Nephron progenitor cell (in vitro differentiated cells): ENCODE results near the gene USP26.
A peak's percentile ranks its signal among the peaks of the same experiment; 100 is the strongest.
"Not testable (repeated sequence)": the region's sequence is repeated elsewhere in the genome, so short reads cannot be mapped to it uniquely, and the experiment has no call there.

Experiments
- DNase-seq: peaks from one replicate; pipeline ENCODE4 v3.0.0; 2021
- H3K27ac Mint-ChIP-seq: 2 replicates; pipeline ENCODE4 v1.8.0; 2021; ENCODE audit warnings: mild to moderate bottlenecking, moderate library complexity, mixed read lengths
- H3K27me3 Mint-ChIP-seq: 2 replicates; pipeline ENCODE4 v1.8.0; 2021; ENCODE audit warnings: mild to moderate bottlenecking, low read depth, mixed read lengths; ENCODE audit not compliant: poor library complexity
- H3K36me3 Mint-ChIP-seq: 2 replicates; pipeline ENCODE4 v1.8.0; 2021; ENCODE audit warnings: low read depth, mixed read lengths
- H3K4me1 Mint-ChIP-seq: 2 replicates; pipeline ENCODE4 v1.8.0; 2021; ENCODE audit warnings: mixed read lengths
- H3K4me3 Mint-ChIP-seq: 2 replicates; pipeline ENCODE4 v1.8.0; 2021; ENCODE audit warnings: mild to moderate bottlenecking, moderate library complexity, mixed read lengths
- H3K9me3 Mint-ChIP-seq: 2 replicates; pipeline ENCODE4 v1.8.0; 2021; ENCODE audit warnings: mild to moderate bottlenecking, moderate library complexity, mixed read lengths
- CTCF ChIP-seq: fragments of 200-600 bp; sonication (generic); IDR thresholded peaks from 2 replicates; pipeline ENCODE4 v1.5.0; 2021; ENCODE audit warnings: antibody characterized with exemption

Gene USP26

DNA sequence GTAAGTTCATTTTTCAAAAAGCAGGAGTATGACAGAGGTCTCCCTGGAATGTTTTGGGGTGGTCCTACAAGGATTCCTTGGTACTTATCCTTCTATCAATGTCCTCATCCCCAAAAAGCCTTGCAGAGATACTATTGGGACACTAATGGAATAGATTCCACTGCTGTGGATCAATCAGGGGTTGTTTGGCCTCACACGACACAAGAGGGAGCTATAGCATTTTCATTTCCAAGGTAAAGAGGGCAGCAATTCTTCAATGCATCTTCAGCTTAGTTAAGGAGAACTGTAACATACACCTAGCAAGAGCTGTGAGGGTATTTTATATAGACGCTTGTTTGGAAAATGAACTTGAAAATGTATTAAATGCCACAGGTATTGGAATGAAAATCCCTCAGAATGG is 50.9 kb downstream of the USP26 start:
- peak; percentile 40 for TF ChIP-seq CTCF
- Mint-ChIP-seq H3K27me3 (peaks cover 1% of the 10 kb centered on the region), H3K4me1 (no peaks in the 10 kb centered on the region), H3K9me3 (peaks cover 4% of the 10 kb centered on the region), H3K27ac (no peak overlapping the region), H3K36me3 (peaks cover under 1% of the 10 kb centered on the region), H3K4me3 (no peak overlapping the region)
- no peak for DNase-seq

GRCh38 chrX:133044145-133044786 is 52.6 kb downstream of the USP26 start:
- not testable (repeated sequence) for H3K4me3 Mint-ChIP-seq, H3K9me3 Mint-ChIP-seq, DNase-seq, H3K27me3 Mint-ChIP-seq, H3K27ac Mint-ChIP-seq, H3K4me1 Mint-ChIP-seq
- peaks cover 14% of the 10 kb centered on the region for H3K36me3 Mint-ChIP-seq

- no peak overlapping the region for H3K4me3 Mint-ChIP-seq
- no peak for TF ChIP-seq CTCF
Measured at GRCh38 chrX:133042260-133042659, 54.6 kb downstream of the USP26 start.

DNA sequence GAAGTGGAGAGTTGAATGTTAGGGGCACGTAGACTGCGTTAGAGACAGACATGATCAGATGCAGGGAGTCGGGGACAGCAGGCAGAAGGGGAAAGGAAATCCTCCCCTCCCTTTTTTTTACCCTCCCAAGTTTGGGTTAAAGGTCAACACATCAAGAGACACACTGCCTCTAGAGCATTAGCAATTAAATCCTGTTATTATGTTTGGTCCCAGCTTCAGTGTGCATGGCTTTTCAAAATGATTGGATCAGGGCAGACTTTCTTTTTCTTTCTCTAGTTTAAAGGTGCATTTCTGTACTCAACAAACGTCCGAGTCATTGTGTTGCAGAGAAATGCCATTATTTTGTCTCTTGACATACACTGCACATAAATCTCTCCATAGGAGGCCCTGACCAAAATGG is 63.9 kb downstream of the USP26 start:
- Mint-ChIP-seq H3K27ac (peak overlapping the region; percentile 38), H3K4me3 (no peak overlapping the region), H3K4me1 (peaks cover 35% of the 10 kb centered on the region), H3K36me3 (no peaks in the 10 kb centered on the region), H3K9me3 (no peaks in the 10 kb centered on the region), H3K27me3 (no peaks in the 10 kb centered on the region)
- no peak for TF ChIP-seq CTCF
- peak; percentile 7 for DNase-seq

More at GRCh38 chrX:133042260-133042659, 54.6 kb downstream of the USP26 start:
- H3K27ac Mint-ChIP-seq: no peak overlapping the region
- DNase-seq: no peak
- H3K9me3 Mint-ChIP-seq: peaks cover 4% of the 10 kb centered on the region
- H3K4me1 Mint-ChIP-seq: no peaks in the 10 kb centered on the region
- peaks cover 20% of the 10 kb centered on the region for H3K36me3 Mint-ChIP-seq
- peaks cover 5% of the 10 kb centered on the region for H3K27me3 Mint-ChIP-seq

GRCh38 chrX:133018229-133018628 is 78.7 kb downstream of the USP26 start:
- H3K4me3 Mint-ChIP-seq: no peak overlapping the region
- TF ChIP-seq CTCF: no peak
- peaks cover 8% of the 10 kb centered on the region for H3K27me3 Mint-ChIP-seq
- H3K9me3 Mint-ChIP-seq: peaks cover 5% of the 10 kb centered on the region
- no peak overlapping the region for H3K27ac Mint-ChIP-seq
- H3K36me3 Mint-ChIP-seq: no peaks in the 10 kb centered on the region
- no peaks in the 10 kb centered on the region for H3K4me1 Mint-ChIP-seq
- no peak for DNase-seq

DNA sequence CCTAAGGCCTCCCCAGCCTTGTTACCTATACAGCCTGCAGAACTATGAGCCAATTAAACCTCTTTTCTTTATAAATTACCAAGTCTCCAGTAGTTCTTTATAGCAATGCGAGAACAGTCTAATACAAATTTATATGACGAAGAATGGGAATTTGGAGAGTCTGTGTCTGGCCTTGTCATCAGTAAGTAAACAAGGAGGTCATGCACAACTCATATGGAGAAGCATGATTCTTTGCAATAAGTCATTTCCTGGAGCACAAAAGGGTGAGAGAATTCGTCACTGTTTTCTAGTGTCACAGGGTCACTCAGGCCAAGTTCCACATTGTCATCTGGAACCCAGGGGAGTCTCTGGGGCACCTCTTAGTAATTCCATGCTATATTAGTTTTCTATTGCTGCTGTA is 89.5 kb downstream of the USP26 start:
- Mint-ChIP-seq H3K4me3 (no peak overlapping the region), H3K9me3 (peaks cover 57% of the 10 kb centered on the region), H3K27ac (peak overlapping the region; percentile 47), H3K27me3 (no peaks in the 10 kb centered on the region), H3K36me3 (peaks cover 13% of the 10 kb centered on the region), H3K4me1 (no peaks in the 10 kb centered on the region)
- no peak for TF ChIP-seq CTCF
- no peak for DNase-seq
